GM12892 (cell line): ENCODE measurements around the gene CBX8.

Experiments used
- POLR2A ChIP-seq: IDR thresholded peaks from 2 replicates; pipeline ENCODE4 v1.6.1; 2011; ENCODE audit warnings: low read depth, low read length, control low read depth
- POLR2AphosphoS5 ChIP-seq: IDR thresholded peaks from 2 replicates; pipeline ENCODE4 v1.6.1; 2011; ENCODE audit warnings: low read depth, low read length, control low read depth

DNA sequence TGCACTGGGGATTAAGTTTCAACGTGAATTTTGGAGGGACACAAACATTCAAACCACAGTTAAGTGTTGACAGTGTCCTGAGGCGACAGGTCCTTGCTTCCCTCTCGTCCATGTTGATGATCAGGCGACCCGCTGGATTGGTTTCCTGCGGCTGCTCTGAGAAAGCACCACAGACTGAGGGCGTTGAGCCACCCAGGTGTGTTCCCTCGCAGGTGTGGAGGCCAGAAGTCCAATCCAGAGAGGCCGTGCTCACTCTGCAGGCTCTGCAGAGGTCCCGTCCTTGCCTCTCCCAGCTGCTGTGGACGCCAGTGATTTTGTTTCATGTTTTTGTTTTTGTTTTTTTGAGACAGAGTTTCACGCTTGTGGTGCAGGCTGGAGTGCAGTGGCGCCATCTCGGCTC lies 41.3 kb downstream of the CBX8 start:
- TF ChIP-seq POLR2AphosphoS5 (no peak), POLR2A (no peak)
